GM04504 (cell line): ENCODE measurements around the gene ZACN.

Experiments
- DNase-seq: peaks from one replicate; pipeline ENCODE4 v3.0.0-alpha.2; 2012; ENCODE audit warnings: low read depth

The ZACN gene

GRCh38 chr17:76082326-76083251, 3.6 kb downstream of the ZACN start:
- no peak for DNase-seq

GRCh38 chr17:76083536-76084182, 4.7 kb downstream of the ZACN start:
- no peak for DNase-seq

DNA sequence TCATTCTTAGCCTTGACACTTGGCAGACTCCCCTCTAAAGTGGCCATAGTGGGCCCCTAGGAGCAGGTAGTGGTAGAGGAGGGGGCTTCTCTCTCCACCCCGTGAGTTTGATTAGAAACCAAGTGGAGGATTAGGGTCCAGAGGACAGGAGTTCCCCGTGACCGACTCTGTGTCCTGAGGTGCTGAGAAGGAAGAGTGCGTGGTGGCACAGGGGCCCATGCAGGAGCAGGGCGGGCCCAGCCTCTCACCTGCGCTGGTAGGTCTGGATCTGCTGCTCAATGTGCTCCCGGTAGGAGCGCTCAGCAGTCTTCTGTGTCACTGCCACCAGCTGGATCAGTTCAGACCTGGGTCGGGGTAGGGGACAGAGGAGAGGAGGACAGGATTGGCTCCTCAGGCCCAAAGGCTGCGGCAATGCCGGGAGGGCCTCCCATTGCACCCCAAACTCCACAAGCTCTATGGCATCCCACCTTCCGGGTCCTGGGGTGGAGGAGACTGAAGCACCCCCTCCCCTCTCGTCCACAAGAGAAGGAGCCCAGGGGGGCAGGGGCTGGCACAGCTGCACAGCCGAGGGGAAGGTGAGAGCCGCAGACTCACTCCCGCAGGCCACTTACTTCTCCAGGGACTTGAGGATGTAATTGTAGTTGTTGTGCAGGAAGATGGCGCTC, 6.2 kb downstream of the ZACN start:
- DNase-seq = no peak

GRCh38 chr17:76085731-76086366, 6.9 kb downstream of the ZACN start:
- no peak for DNase-seq

DNA sequence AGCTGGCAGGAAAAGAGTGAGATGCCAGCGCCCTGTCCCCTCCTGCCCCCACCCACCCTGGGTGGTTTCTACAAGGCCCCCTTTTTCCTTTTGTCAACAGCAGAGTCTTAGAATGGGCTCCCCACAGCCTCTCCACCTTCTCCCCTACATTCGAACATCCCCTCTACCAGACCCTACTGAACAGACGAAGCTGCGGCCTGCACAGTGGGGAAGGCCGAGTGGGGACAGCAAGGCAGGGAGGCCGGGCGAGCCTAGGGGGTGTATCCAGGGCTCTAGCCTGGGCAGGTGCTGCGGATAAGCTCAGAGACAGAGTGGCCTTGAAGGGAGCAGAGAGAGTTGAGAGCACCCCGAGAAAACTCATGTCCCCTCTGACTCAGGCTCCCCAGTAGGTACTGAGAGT, 7.4 kb downstream of the ZACN start:
- DNase-seq = no peak

- DNase-seq = no peak
Measured at GRCh38 chr17:76087531-76087930, 8.5 kb downstream of the ZACN start.

GRCh38 chr17:76088041-76088867, 9.3 kb downstream of the ZACN start:
- DNase-seq = no peak

DNA sequence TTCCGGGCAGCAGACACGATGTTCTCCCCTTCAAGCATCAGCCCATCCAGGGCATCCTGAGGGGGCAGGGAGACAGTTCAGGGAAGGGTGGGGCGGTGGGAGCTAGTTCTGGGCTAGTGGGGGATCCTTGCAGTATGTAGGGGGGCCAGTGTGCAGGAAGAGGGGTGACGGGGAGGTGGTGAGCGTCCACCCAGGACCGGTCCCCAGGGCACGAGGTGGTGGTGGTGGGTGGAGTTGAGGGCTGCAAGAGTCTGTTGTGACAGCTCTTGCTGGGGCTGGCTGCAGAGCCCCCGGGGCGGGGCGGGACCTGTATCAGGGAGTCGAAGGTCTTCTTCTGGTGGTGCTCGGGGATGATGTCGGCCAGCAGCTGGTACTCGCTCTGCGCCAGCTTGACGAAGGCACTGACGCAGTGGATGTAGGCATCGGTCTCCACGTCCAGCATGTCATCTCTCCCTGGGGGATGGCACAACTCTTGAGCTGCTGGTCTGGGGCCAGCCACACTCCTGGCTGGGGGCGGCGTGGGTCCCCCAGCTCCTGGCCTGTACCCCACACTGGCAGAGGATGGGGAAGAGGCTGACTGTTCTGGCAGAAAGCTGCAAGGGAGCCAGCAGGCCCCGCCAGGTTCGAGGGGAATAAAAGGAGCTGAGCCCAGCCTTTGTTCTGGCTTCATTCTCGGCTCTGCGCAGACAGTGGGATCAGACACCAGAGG, 10.0 kb downstream of the ZACN start:
- DNase-seq = no peak

DNA sequence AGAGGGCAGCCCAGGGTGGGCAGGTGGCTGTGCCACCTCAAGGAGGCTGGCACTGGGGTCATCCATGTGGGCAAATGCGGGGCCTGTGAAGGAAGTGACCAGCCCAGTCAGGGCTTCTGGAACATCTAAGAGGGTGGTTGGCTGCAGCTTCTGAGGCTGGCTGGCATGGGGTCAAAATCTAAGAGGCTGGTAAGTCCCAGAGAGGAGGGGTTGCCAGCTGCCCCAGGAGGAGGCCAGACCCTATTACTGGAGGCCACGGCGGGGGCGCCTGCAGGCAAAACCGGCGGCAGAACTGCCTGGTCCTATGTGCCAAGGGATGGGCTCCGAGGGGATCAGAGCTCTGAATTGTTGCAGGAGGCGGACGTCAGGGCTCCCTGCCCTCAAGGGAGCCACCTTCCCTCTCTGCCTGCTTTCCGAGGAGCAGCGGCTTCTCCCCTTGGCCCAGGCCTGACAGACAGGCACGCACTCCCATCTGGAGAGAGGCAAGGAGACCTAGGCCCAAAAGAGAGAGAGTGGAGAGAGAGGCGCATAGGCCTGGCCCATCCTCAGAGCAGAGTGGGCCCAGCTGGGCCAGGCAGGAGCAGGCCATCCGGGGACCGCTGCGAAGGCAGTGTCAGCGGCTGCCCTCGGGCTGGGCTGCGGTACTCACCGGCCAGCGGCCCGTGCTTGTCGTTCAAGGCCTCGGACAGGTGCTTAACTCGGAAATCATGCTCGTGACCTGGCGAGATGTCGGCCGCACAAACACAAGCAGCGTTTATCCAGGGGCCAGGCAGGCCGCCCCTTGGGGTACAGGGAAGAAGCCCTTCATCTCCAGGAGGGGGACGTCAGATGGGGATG, 10.9 kb downstream of the ZACN start:
- DNase-seq = no peak

DNA sequence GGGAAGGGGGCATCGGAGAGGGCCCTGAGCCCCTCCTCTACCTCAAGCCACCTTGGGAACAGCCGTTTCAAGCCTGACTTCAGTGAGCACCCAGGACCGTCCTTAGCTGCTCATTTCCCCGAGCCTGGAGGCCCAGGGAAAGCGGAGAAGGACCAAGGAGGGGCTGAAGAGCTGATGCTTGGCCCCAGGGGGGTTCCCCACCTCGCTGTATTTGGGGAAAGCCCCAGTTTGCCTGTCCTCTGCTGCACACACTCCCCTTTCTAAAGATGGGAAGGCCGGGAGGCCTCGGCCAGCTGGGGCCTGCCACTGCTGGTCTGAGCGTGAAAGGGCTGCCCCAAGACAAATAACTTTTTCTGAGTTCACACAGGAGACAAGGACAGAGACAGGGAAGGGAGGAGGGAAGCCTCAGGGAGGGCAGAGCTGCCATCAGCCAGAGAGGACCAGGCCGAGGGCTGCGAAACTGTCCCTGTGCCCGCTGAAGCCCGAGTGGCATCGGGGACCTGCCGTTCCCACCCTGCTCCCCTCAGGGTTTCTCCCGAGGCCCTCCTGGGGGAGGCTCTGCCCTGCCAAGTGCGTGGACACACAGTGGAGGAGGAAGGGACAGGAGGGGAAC, 11.6 kb downstream of the ZACN start:
- DNase-seq = no peak

- no peak for DNase-seq
Measured at GRCh38 chr17:76091526-76092286, 12.7 kb downstream of the ZACN start.

DNA sequence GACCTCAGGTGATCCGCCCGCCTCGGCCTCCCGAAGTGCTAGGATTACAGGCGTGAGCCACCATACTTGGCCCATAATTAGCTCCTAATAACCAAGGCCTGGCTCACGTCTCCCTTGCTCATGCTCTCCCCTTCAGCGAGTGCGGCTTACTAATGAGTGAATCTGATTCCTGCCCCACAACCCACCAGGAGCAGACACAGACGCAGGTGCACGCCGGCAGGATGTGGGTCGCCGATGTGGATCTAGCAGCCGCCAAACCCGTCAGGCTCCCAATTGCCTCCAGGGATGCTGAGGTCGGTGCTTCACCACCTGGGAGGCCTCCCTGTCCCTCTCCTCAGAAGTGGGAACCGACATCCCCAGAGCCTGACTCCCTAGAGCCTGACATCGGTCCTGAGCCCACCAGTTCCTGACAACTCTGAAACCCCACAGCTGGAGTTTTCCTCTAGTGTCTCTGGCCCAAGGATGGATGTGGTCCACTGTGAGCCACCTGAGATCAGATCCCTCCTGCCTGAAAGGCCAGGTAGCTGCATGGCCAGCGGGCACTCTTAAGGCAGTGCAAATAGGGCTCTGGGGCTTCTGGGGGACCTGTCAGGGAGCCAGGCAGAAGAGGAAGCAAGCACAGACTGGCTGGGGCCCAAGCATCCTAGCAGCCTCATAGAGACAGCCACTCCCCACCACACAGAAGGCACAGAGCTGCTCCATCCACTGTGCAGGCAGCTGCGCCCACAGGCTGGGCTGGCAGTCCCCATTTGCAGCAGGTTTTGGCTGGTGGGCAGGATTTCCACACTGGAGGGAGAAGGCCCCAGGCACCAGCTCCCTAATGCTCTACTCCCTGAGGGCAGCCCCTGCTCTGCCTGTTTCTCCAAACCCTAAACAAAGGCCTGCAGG, 13.8 kb downstream of the ZACN start:
- DNase-seq = no peak

DNA sequence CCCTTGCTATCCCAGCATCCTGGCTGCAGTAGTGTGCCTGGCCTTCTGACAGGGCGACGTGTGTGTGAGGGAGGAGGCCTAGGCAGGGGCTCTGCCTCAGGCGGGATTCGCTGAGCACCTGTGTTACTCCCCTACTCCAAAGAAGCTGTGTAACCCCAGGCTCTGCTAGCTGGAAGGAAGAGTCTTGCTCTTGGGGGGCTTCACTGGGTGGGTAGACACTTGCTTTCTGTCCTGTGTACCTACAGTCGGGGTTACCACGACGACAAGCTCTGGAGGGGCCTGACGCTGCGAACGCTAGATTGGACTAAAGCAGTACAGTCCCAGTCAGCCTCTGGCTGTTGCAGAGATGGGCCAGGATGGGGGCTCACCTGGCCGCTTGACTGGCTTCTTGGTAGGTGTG, 15.1 kb downstream of the ZACN start:
- DNase-seq = no peak

GRCh38 chr17:76095943-76096342, 17.0 kb downstream of the ZACN start:
- DNase-seq = no peak

- no peak for DNase-seq
Measured at GRCh38 chr17:76097716-76098295, 18.8 kb downstream of the ZACN start.

- DNase-seq = no peak
Measured at GRCh38 chr17:76102944-76103273, 23.9 kb downstream of the ZACN start.
